HG02588 (cell line): ENCODE results near the gene KRT8.
A peak's percentile ranks its signal among the peaks of the same experiment; 100 is the strongest.
"Not testable (repeated sequence)": the region's sequence is repeated elsewhere in the genome, so short reads cannot be mapped to it uniquely, and the experiment has no call there.

Experiments used
- ATAC-seq: cut with Tn5 transposase; IDR thresholded peaks from one replicate; pipeline ENCODE4 v1.9.1; 2021; ENCODE audit warnings: mild to moderate bottlenecking, moderate library complexity; ENCODE audit not compliant: unreplicated experiment

KRT8 gene

DNA sequence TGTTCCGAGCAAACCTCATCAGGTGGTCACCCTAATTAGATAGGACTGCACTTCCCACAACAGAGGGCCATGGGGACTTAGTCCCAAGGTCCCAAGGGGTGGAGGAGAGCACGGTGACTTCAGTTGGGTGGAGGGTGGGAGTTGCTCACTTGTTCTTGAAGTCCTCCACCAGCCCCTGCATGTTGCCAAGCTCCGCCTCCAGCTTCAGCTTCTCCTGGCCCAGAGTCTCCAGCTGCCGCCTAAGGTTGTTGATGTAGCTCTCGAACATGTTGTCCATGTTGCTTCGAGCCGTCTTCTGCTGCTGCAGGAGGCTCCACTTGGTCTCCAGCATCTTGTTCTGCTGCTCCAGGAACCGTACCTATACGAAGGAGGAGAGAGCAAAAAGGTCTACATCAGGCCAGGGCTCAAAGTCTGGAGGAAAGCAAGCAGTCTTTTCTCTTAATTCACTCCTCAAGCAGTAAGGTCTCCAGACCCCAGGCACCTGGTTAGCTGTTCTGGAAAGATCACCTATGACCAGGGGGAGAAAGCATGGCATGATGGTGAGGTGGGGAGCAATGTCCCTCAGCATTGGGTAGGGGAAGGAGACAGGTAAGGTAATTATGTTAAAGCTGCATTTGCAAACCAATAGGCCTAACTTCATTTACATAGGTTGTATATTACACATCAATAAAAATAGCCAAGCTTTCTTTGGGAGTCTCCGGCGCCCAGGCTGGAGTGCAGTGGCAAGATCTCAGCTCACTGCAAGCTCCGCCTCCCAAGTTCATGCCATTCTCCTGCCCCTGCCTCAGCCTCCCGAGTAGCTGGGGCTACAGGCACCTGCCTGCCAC lies 2.9 kb downstream of the KRT8 start:
- ATAC-seq = no peak

DNA sequence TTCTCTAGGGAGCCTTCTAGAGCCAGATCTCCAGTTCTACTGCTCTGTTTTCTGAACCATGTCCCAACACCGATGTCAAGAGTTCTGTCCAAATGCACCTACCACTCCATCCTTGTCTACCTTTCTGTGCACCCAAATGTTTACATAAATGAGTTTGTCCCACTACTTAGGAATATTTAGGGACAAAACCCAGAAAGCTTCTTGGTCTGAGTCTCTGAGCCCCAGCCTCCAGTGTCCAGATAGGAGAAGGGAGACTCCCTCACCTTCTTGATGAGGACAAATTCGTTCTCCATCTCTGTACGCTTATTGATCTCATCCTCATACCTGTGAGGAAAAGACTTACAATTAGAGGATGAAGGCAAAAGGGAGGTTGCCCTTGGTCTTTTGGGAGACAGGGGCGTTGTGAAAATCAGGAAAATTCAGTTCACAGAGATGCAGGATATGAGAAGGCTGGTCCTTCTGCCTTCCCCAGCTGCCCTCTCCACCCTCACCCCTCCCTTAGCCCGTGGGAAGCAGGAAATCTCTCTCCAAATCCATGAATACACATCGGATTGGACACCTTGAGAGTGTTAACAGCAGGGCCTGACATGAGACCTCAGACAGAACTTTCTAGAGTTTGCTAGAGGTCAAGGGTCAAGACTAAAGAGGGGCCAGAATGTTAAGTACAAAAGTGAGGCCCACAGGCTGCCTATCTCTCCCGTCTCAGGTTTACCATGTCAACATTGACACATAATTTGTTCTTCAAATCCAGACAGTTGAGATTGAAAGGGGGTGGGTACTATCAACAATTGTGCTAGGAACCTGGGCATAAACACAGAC lies 3.8 kb downstream of the KRT8 start:
- ATAC-seq = no peak

DNA sequence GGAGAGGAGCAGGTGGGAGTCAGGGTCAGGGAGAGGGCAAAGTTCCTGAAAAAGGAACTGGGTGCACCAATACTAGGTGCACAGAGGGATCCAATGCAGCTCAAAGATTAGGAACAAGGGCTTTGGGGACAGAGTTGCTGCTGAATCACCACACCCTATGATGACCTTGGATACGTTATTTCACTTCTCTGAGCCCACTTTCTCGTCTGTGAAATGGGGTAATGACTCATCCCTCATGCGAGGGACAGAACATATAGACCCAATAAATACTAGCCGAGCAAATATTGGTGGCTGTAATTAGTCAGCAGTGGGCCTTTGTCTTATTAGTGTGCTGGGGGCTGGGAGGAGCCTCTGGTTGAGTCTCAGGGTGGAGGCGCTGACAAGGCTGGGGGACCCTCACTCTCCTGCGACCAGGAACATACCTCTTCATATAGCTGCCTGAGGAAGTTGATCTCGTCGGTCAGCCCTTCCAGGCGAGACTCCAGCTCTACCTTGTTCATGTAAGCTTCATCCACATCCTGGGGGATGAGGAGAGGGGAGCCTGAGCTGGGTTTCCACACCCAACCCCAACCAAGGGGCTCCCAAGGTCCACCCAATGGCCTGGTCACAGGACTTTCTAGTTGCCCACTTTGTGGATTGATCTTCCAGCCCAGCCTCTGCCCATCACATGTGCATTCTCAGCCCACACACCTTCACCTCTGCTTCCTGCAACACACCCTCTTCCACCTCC lies 4.5 kb downstream of the KRT8 start:
- ATAC-seq = no peak

DNA sequence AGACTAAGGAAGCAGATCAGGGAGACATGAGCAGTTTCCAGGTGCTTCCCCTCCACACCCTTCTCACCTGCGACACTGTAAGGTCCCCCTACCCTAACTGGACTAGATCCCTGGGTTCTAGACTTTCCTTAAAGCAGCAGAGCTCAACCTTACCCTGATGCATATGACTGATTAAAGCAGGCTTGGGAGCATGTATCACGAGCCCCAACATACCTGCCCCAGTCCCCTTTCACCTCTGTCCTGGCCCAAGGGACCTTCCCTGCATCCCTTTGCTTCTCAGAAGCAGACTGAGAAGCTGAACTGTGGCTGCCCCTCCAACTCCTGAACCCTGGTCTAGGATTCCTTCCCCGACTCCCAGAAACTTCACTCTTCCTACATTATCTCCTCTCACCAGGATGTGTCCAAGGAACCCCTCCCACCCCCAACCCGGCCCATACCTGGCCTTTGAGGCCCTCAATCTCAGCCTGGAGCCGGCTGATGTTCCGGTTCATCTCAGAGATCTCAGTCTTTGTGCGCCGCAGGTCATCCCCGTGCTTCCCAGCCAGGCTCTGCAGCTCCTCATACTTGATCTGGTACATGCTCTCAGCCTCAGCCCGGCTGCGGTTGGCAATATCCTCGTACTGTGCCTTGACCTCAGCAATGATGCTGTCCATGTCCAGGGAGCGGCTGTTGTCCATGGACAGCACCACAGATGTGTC lies 5.4 kb downstream of the KRT8 start:
- ATAC-seq = no peak

DNA sequence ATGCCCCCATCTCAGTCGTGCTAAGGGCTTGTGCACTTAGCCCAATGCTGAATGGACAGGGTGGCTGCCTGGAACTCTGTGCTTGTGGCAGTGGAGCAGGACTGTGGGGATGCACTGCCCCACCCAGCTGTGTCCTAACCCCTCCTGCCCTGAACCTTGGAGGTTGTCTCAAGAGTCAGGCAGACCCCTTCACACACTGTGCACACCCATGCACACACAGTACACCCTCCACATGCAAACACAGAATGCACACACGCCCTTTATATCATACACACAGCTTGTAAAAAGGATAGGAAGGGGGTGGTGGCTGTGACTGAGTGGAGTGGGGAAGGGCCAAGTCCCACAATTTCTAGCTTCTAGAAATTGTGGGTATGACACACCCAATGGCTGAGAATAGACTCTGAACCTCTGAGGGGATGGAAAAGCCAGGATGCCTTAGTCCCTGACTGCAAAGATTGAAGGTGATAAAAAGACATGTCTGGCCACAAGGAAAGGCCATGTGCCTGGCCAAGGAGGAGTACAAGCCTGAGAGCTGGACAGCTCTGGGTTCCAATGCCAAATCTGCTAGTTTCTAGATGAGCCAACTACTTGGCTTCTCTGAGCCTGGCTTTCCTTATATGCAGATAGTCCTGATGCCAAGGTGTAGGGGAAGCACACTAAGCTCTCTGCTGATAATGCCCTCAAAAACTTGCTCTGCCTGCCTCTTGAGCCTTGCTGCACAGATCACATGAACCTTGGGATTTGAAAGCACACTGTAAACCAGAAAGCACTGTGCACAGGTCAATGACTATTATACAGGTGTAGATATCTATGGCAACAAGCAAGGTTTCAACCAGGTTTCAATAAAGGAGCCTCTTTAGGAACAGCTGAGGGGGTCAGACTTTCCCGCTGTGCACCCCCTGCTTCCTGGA lies 8.4 kb downstream of the KRT8 start:
- ATAC-seq = no peak

DNA sequence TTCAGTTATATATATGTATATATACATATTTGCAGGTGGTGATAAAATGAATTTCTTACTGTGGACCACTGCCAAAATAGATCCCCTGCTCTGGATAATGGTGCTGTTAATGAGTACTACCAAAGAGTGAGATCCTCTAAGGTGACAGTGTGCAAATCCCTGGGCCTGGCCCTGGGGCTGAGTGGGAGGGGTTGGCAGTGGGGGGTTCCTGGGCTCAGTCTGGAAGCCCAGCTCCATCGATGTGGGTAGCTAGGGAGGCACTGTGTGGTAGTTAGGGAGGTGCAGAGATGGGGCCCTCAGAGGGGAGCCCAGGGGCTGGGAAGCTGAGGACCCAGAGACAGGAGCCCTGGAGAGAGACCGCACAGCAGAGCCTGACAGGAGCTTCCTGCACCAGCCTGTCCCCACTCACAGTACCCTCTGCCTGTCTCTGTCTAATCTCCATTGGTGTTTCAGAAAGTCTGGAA lies 9.1 kb downstream of the KRT8 start:
- no peak for ATAC-seq

DNA sequence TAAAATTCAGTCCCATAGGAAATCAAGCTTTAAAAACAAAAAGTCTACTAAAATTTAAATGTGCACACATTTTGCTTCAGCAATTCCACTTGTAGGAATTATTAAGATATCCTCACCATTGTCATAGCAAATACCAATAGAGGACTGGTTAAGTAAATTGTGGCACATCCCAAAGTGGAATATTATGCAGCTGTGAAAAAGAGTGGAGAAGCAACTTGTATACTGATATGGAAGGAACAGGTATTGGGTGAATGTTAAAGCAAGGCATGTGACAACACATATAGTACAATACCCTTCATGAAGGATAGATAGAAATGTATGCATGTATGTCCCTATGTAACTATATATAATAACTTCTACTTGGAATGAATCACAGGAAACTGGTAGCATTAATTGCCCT lies 11.9 kb downstream of the KRT8 start:
- ATAC-seq = no peak

DNA sequence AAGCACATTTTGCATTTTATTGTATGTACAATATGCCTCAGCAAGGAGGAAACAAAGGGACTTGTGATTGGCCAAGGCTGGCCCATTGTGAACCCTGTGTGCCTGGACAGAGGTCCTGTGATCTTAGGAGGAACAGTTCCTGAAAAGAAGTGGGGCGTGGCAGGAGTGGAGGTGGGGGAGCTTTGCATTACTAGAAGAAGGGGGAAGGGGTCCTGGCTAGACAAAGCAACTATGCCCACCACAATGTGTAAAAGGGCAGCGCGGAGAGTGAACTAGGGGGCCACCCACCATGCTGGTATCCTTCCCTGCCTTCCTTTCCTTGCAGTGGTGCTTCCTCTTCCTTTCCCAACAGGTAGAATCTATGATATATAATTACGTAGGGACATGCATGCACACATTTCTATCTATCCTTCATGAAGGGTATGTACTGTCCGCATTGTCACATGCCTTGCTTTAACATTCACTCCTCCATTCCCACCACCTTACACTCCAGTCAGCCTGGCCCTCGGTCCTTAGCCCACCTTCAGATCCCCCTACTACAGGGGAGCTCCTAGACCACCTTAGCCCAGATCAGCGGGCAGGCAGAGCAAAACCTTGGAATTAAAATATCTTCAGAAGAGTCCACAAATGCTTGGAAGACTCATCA lies 12.5 kb downstream of the KRT8 start:
- ATAC-seq = no peak

DNA sequence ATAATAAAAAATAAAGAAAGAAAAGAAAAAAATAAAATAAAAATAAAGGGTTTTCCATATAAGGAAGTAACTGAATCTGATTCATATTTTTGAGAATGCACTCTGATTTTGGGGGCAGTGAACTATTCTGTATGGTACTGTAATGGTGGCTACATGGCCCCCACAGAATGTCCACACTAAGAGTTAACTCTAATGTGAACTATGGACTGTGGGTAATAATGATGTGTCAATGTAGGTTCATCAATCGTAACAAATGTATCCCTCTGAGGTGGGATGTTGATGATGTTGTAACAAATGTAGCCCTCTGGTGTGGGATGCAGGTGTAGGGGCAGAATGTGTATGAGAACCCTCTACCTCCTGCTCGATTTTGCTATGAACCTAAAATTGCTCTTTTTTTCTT lies 13.8 kb downstream of the KRT8 start:
- no peak for ATAC-seq

DNA sequence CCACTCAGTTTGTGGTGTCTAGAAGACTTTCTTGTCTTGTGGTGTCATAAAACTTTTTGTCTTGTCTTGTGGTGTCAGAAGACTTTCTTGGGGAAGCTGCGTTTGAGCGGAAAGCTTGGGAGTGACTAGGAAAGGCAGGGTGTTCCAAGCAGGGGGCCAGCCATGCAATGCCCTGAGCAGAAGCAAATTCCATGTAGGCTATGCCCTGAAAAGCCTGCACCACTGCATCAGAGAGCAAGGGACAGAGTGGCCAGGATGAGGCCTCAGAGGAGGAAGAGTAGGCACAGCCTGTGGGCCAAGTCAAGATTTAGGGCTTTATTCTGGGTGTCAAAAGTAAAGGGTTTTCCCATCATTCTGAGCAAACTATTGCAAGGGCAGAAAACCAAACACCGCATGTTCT lies 14.5 kb downstream of the KRT8 start:
- ATAC-seq = no peak

DNA sequence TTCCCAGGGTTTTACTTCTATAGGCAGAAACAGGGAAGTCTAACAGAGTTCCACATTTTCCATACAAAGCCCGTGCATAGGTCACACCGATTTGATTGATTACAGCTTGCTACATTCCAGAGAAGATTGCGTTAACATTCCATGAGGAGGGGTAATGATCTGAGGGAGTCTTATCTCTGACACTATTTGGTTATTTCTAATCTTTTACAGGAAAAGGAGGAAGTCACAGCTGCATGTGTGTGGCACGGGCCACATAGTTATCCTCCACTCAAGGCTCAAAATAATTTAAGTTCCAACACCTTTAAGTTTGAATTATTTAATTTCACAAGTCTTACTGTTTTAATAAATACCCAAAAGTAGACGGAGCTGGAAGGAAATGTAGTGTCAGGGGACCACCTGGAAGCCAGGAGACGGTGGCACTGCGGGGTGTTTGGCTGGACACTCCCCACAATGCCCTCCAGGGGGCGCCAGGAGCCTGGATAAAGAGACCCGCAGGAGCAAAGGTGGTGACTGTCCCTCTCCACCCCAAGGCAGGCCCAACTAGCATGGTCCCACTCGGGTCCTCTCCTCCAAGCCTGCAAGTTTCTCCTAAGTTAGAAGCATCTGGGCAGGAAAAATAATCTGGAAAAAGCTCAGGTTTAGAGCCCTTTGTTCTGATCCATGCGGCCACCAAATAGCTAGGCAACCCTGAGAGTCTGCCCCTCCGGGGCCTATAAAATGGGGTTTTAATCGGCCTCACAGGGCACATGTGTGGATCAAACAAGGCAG lies 20.2 kb downstream of the KRT8 start:
- no peak for ATAC-seq

DNA sequence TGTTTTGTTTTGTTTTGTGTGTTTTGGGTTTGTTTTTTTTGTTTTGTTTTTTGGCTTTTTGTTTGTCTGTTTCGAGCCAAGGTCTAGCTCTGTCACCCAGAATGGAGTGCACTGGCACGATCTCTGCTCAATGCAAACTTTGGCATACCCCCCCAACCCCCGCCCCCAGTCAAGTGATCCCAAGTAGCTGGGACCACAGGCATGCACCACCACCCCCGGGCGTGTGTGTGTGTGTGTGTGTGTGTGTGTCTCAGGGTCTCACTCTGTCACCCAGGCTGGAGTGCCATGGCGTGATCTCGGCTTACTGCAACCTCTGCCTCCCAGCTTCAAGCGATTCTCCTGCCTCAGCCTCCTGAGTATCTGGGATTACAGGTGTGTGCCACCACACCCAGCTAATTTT lies 24.4 kb downstream of the KRT8 start:
- ATAC-seq = not testable (repeated sequence)

DNA sequence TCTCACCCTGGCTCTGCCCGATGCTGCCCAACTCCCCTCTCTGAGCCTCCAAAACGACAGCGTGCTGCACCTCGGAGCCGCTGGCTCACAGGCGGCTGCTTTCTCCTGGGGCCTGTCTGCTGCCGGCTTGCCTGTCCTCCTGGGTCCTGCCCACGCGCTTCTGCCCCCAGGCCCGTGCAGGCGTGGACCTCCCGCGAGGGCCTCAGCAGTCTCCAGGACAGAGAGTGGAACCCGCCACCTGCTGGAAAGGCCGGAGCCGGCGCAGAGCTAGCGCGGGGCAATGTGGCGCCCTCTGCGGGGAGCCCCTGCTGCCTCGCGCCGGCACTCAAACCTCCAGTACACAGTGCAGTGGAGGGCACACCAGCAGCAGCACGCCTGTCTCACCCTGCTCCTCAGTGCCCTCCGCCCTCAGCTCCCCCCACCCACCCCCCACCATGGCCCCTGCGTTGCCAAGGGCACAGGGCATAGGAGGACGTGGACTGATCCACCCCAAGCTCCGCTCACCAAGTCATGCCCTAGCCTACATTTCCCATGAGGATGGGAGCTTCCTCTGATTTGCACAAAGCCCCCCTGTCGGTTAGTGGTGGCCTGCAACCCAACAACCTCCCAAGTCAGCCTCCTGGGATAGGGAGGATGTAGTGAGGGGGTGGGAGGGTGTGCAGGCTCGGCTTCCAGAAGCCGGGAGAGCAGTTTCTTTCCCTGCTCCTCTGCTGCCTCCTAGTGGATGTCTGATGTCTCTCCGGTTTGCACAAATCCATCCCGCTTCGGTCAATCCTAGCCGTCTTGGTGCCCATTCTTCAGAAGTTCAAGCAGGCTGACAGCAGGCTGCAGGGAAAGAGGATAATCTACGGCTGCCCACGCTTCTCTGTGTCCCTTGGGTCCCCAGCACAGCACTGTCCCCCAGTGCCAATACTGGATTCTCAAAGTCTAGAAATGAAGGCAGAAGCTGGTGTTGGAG lies 25.2 kb downstream of the KRT8 start:
- ATAC-seq = peak; percentile 64

DNA sequence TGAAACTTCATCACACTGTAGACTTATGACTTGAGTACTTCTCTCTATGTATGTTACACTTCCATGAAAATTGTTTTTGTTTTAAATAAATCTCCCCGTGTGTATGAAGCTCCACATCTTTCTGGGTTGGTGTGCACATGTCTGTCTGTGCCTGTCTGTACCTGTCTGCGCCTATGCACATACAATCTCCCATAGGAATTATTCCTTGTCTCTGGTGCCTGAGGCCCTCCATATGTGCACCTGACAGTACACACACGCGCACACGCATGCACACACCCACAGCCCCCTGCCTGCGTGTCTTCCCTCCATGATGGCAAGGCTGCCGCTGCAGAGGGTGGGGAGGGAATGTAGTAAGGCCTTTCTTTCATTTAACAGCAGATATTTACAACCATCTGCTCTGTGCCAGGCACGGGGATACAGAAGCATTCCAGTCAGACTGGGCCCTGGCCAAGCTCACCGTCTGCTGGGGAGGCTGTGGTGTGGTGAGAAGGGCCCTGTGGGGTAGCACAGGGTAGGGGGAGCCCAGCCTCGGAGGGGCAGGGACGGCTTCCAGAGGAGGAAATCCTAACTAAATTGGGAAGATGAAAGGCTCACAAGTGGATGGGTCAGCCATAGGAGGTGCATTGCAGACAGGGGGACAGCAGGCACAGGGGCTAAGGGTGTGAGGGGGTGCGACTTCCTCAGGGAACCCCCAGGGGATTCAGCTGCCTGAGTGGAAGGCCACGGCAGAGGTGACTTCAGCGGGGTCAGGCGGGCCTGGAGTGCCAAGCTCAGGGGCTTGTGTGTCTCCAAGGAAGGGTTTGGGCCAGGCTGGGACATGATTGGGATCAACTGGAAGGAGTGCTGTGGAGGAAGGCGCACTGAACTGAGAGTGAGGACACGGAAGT lies 26.1 kb downstream of the KRT8 start:
- no peak for ATAC-seq

DNA sequence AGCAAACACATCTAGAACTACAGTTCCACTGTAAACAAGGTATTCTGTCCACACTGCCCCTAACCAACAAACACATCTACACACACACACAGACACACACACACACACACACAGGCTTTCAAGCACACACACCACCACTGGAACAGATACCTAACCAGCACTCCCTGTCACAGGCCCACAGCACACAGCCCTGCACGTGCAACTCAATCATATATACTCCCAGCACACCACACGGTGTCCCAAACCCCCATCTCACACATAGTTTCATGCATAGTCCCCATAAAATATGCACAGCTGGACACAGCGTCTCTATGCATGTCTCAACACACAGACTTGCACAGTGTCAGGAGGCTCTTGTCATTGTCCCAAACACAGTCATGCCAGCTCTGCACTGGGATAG lies 27.6 kb downstream of the KRT8 start:
- no peak for ATAC-seq

DNA sequence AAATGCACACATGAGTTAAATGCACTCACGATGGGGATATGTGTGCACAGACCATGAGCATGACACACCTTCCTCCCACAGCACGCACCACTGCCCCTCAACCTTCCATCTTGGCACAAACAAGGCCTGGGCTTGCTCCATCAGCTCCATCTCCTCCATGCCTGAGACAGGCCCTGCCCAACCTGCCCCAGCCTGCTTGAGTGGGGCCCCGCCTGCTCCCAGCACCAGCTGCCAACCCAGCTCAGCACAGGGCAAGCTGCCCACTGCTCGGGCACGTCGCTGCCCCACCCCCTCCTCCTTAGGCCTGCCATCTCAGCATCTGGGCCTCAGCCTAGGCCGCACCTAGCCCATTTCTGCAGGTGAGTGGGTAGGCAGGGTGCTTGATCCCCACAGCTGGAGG lies 28.5 kb downstream of the KRT8 start:
- ATAC-seq = no peak
